GM08714 (cell line): ENCODE measurements around the gene LCN15.

Experiments used
- H3K4me3 ChIP-seq: fragments of 200-500 bp; sonication (Bioruptor generic); 2 replicates; pipeline ENCODE4 v1.5.1; 2014; ENCODE audit warnings: mild to moderate bottlenecking, low read length, inconsistent platforms
- ZNF274 ChIP-seq: IDR thresholded peaks from 2 replicates; pipeline ENCODE4 v1.6.1; 2012; ENCODE audit warnings: mild to moderate bottlenecking, low read depth, low read length

The LCN15 gene

DNA sequence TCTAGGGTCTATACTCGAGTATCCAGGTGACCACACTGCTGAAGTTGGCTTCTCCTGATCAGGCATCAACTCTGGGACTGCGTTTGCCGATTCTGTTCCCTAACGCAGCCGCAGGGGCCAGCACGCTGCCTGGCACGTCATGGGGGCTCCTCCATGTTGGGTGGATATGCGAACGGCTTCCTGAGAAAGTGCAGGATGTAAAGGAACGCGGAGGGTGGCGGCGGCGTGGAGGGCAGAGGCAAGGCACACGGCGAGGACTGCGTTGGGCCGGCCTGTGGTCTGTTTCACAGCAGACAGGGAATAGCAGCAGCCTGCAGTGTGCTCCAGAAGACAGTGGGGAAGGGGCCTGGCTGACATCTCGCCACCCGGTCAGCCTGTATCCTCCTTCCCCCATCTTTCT, 25.4 kb downstream of the LCN15 start:
- no peak overlapping the region for H3K4me3 ChIP-seq
- TF ChIP-seq ZNF274 = no peak

DNA sequence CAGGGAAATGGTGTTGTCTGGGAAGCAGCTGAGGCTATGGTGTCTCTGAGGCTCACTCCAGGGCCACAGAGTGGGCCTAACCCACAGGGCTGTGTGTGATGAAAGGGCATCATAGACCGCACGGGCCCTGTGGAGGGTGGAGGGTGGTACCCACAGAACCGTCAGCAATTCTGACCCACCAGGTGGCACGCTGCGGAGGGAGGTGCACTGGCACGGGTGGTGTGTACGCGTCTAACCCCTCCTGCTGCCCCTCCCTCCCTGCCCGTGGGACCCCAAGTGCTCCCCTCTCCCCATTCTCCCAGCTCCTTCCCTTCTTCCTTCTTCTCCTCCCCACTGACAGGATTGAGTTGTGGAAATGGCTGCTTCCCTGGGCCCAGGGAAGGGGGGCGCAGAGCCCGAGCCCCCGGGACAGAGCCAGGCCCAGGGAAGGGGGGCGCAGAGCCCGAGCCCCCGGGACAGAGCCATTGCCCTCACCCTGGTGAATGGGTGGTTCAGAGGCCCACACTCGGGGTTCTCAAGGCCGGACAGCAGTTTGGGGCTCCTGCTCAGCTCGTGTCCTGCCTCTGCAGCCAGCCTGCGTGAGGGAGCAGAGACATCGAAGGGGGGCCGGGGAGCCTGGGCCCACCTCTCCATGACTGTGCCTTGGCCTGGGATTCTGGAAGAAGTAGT, 28.4 kb downstream of the LCN15 start:
- no peak for TF ChIP-seq ZNF274
- no peak overlapping the region for H3K4me3 ChIP-seq

DNA sequence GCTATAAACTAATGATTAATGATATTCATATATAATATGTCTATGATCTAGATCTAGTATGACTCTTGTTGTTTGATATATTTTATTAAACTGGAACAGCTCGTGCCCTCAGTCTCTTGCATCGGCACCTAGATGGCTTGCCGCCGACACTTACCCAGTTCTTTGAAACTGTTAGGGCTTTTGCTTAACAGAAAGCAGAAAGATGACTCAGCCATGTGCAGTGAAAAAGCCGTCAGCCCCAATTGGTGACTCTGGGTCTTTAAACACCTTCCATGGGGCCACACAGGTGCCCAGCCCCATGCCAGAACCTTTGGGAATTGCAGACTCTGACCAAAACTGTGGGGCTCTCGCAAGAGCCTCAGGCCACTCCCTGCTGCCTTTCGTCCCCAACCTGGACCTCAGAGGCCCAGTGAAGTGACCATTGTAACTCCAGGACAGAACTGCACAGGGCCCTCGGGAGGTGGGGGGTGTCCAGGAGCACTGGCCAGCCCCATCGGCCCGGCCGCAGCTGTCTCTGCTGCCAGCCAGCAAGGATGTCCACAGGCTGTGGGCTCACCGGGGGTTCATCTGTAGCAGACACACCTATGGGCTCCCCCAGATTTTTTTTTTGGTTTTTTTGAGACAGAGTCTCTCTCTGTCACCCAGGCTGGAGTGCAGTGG, 29.4 kb downstream of the LCN15 start:
- no peak for TF ChIP-seq ZNF274
- H3K4me3 ChIP-seq = no peak overlapping the region

DNA sequence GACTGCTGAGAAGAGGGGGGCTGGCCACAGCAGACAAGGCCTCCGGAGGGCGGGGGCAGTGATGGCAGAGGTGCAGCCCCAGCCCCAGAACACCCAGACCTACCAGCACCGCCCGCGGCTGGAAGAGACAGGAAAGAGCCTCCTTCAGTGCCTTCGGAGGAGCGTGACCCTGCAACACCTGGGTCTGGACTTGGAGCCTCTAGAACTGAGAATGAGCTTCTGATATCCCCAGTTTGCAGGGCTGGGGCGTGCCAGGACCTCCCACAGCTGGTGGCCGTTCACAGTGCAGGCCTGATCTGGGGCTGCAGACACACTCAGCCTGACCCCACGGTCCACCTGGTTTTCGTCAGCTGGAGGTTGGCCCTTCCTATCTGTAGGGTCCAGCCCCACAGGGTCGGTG, 30.7 kb downstream of the LCN15 start:
- no peak overlapping the region for H3K4me3 ChIP-seq
- no peak for TF ChIP-seq ZNF274

DNA sequence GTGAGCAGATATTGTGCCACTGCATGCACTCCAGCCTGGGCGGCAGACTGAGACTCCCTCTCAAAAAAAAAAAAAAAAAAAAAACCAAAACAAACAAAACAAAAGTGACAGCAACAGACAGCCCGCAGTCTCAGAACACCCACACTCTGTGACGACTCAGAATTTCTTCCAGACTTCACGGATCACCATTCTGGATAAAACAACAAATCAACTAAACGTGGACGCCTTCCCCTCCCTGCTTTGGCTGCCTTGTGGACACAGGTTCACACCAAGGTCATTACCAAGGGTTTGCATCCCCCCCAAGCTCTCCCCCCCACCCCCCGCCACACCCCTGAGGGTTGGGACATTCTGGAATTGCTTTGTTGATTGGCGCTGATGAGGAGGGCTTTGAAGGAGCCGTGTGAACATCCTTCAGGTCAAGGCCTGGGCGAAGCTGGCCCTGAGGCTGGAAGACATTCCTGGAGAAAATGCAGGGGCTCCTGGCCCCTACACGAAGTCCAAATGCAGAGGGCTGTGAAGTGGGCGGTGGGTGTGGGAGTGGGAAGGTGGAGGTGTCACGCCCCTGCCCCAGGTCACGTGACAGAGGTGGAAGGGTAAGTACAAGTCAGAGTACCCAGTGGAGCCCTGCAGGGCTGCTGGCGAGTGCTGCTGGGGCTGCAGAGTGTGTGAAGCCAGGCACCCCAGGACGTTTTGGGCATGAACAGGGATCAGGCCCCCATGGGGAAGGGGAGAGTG, 31.7 kb downstream of the LCN15 start:
- no peak overlapping the region for H3K4me3 ChIP-seq
- TF ChIP-seq ZNF274 = no peak

DNA sequence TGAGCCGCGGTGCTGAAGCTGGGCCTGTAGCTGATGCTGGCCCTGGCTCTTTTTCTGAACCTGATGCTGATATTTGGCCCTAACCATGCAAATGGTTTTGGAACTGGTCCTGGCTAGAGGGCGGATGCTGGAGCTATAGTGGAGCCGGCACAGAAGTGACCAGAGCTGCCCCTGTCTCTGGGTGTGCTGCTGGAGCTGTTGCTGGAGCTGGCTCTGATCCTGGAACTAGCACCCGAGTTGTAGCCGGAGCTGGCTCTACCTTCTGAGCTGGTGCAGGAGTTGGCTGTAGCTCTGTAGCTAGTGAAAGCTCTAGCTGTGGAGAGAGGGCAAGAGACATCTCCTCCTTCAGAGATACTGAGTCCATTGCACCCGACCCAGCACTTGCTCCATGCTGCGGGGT, 34.4 kb downstream of the LCN15 start:
- no peak for TF ChIP-seq ZNF274
- H3K4me3 ChIP-seq = no peak overlapping the region

DNA sequence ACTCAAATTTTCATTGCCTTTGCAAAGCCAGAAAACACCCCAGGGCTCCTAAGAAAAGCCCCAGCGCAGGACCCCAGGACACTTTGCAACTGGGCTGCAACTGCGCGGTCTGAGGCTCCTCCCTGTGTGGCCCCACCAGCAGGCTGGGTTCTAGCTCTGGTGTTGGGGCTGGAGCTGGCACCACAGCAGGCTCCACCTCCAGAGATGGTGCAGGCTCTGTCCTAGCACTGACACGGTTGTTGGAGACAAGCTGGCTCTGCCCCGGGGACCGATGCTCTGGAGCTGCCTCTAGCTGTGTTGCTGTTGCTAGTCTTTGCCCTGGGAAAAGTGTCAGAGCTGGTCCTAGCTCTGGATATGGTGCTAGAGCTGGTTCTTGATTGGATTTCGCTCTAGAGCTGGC, 35.2 kb downstream of the LCN15 start:
- H3K4me3 ChIP-seq = peak overlapping the region; percentile 82; the same call in 1 of the 2 replicates
- TF ChIP-seq ZNF274 = no peak

DNA sequence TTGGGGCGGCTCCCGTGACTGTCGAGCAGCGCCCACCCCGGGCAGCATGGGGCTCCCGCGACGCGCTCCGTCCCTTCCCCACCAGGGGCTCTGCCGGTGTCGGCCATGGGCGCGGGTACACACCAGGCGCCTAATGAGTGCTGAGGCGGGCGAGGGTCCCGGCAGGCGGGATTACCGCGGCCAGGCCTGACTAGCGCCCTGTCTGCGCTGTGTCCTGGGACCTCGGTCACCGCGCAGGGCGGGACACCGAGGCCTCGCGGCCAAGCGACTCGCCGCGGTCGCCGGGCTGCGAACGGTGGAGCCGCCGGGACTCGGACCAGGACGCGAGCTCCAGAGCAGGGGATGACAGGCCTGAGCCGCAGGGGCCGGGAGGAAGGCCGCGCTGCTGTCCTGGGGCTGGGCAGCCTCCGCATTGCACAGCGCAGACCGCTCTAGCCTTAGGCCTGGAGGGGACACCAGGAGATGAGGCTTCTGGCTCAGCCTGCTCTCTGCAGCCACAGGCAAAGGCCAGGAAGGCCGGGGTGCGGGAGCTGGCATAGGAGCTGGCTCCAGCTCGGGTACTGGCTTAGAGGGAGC, 35.7 kb downstream of the LCN15 start:
- H3K4me3 ChIP-seq = peak overlapping the region; percentile 82; the same call in 1 of the 2 replicates
- TF ChIP-seq ZNF274 = no peak

DNA sequence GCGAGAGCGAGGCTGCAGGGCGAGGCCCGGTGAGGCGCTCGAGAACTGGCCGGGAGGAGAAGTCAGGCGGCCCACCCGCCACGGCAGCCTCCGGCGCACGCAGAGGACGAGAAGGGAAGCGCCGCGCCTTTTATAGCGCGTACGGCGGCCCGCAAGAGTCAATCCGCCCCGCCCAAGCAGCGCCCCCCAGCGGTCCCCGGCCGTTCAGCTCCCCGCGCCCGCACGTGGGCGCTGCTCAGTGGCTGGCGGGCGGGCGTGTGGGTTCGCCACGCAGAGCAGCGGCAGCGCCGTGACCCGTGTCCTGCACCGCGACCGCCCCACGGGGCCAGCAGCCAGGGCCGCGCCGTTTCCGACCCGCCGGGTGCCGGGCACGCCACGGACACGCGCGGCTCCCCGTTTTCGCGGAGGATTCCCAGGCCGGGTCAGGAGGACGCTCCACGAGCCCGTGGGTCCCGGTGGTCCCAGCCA, 36.2 kb downstream of the LCN15 start:
- TF ChIP-seq ZNF274 = no peak
- H3K4me3 ChIP-seq = peak overlapping the region; percentile 82

DNA sequence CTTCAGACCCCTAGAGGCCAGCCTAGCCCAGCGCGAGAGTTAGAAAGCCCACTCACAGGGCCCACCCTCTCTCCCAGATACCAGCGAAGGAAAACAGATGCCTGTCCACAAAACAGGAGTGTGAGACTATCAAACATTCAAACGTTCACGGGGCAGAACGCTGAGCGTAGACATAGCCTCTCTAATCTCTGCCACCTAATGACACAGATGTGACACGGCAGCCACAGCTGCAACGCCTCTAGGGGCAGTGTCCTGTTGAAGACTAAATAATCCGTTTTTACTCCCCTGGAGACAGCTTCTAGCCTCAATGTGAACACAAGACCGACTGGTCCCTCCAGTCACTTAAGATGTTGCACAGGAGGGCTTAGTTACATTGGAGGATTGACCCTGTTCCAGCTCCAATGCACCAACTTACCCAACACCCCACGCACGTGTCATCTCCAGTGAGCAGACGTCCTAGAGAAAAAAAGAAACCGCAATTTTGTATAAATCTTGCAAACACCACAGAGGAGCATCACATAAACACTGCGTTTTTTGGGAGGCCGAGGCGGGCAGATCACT, 37.6 kb downstream of the LCN15 start:
- peak overlapping the region; percentile 82 for H3K4me3 ChIP-seq
- no peak for TF ChIP-seq ZNF274

DNA sequence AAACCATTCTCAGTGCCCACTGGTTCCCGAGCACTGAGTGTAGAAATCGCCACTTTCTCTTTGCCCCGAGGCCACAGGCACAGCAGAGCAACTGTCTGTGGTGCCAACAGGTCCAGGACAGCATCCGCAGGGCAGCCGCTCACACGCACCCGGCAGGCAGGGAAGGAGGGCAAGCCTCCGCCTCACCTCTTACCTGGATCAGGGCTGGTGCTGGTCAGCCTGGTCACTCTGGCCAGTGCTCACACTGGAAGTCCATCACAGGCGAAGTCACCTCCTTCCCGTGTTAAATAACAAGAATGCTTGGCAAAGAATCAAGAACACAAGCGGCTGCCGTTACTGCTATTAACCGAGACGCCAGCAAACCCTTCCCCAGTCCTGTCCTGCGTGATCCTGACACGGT, 38.2 kb downstream of the LCN15 start:
- TF ChIP-seq ZNF274 = no peak
- peak overlapping the region; percentile 82; the same call in 1 of the 2 replicates for H3K4me3 ChIP-seq

DNA sequence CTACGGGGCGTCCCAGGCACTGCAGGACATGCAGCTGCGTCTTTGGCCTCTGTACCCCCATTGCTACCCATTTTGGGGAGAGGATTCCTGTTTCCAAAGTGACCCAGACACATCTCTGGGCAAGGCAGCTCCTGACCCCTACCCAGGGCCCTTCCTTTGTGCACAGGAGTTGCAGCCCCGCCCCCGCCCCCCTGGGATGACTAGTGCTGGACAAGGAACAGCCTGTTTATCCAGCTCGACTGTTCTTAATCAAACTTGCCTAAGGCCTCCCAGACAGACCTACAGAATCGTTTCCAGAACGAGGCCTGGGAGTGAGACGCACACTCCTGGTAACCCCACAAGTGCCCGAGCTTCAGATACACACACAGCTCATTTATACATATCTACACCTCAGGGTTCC, 38.7 kb downstream of the LCN15 start:
- TF ChIP-seq ZNF274 = no peak
- H3K4me3 ChIP-seq = no peak overlapping the region; the same call in 1 of the 2 replicates

DNA sequence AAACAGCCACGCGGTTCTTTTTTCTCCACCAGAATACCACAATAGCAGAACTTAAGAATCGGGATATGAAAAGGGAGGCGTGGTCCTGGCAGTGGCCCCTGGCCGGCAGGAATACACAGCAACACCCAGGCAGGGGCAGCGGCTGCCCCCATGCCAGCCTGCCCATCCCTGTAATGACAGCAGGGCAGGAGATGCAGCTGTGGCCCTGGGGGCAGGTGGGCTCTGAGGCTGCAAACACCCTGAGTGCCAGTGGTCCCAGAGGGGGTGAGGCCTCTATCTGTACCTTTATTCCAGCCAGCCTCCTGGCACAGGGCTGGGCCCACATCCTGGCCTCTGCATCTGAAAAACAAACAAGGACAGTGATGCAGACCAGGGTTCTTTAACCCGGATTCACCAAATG, 39.5 kb downstream of the LCN15 start:
- TF ChIP-seq ZNF274 = no peak
- no peak overlapping the region for H3K4me3 ChIP-seq

DNA sequence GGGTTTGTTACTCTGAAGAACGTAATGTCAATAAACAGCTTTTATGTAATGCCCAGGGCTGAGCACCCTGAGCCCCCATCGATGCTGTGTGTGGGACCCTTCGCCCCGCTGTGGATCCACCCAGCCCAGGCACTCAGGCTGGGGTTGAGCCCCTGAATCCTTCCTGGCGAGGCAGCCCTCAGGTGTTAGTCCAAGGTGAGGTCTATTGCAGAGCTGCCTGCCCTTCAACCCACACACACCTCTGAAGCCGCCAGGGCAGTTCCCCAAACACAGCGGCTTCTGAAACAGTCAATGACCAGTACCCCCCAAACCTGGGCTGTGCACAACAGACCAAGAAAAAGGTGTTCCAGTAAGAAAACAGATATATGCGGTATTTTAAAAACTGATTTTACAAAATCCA, 40.3 kb downstream of the LCN15 start:
- no peak overlapping the region for H3K4me3 ChIP-seq
- no peak for TF ChIP-seq ZNF274
